SK-N-MC (cell line): Measurements from ENCODE around the gene PSME4.

Experiments
- EZH2 ChIP-seq: fragments of 200-600 bp; sonication (generic); IDR thresholded peaks from one replicate; pipeline ENCODE4 v1.6.1; 2017; ENCODE audit warnings: antibody characterized with exemption
- FOXP2 ChIP-seq: optimal IDR thresholded peaks from 2 replicates; pipeline ENCODE3; 2011; ENCODE audit warnings: mild to moderate bottlenecking, moderate library complexity; ENCODE audit not compliant: insufficient read depth; ENCODE audit errors: extremely low read length, control extremely low read depth
- POLR2AphosphoS5 ChIP-seq: IDR thresholded peaks from 2 replicates; pipeline ENCODE4 v1.6.1; 2012; ENCODE audit warnings: mild to moderate bottlenecking, low read depth, low read length, borderline replicate concordance

- no peak for TF ChIP-seq FOXP2
- no peak for TF ChIP-seq POLR2AphosphoS5
- TF ChIP-seq EZH2, result no peak
These were observed 37.6 kb upstream of the PSME4 start for GRCh38 chr2:54008439-54008838.
